Heart right ventricle (tissue), 16 donors: ENCODE measurements around the gene ROR2. TPM values are rescaled to one million over a fixed set of nuclear protein-coding genes. Genes with fewer than 3 reads are reported as not detected.

Experiments
- ATAC-seq, 8 donors: fragments of 200-7000 bp; cut with Tn5 transposase; one replicate each; pipeline ENCODE4 v1.9.1; 2020; ENCODE audit warnings: mild to moderate bottlenecking in 8 of 8, moderate library complexity in 8 of 8, moderate number of reproducible peaks in 1 of 8
- DNase-seq, 2 donors: peaks; one replicate each; pipeline ENCODE4 v3.0.0-alpha.2; 2020
- H3K27ac ChIP-seq, 10 donors: fragments of 200-600 bp; sonication (generic) in 2 of 10; one replicate each; pipeline versions ENCODE4 v1.5.0 to v1.8.0; 2020 to 2022; ENCODE audit warnings: mild to moderate bottlenecking in 3 of 10
- H3K27me3 ChIP-seq, 7 donors: fragments of 200-600 bp; one replicate each; pipeline ENCODE4 v1.8.0; 2021 to 2022; ENCODE audit warnings: mild to moderate bottlenecking in 2 of 7
- H3K36me3 ChIP-seq, 9 donors: fragments of 200-600 bp; sonication (generic) in 1 of 9; one replicate each; pipeline versions ENCODE4 v1.5.0 to v1.8.0; 2020 to 2022; ENCODE audit warnings: mild to moderate bottlenecking in 2 of 9
- H3K4me1 ChIP-seq, 9 donors: fragments of 200-600 bp; sonication (generic) in 1 of 9; one replicate each; pipeline versions ENCODE4 v1.5.0 to v1.8.0; 2020 to 2022; ENCODE audit warnings: mild to moderate bottlenecking in 4 of 9
- H3K4me3 ChIP-seq, 10 donors: fragments of 200-600 bp; sonication (generic) in 2 of 10; one replicate each; pipeline versions ENCODE4 v1.5.0 to v1.8.0; 2020 to 2022; ENCODE audit warnings: mild to moderate bottlenecking in 7 of 10, moderate library complexity in 2 of 10
- H3K9me3 ChIP-seq, 11 donors: fragments of 200-600 bp in 10 of 11; sonication (generic) in 2 of 11; one replicate each; pipeline versions ENCODE4 v1.5.0 to v1.8.0; 2013 to 2022; ENCODE audit warnings: mild to moderate bottlenecking in 2 of 11, control low read depth in 1 of 11, moderate library complexity in 1 of 11
- CTCF ChIP-seq, 9 donors: fragments of 200-600 bp; sonication (generic) in 2 of 9; IDR thresholded peaks; one replicate each; pipeline versions ENCODE4 v1.5.0 to v1.8.0; 2021 to 2022; ENCODE audit warnings: antibody characterized with exemption in 9 of 9, mild to moderate bottlenecking in 5 of 9, moderate library complexity in 1 of 9
- WGBS, 2 donors: extraction: QIAGEN DNeasy Blood & Tissue Kit; methylation state at CpG; one replicate each; pipeline ENCODE4 v1.1.7; 2013; ENCODE audit warnings: inconsistent platforms in 1 of 2; 5-methylcytosine and 5-hydroxymethylcytosine counted together
- intact Hi-C, 10 donors: fragments of 100-400 bp; cut with DNase I; formaldehyde crosslinking; loops; one replicate each; pipeline versions ENCODE4 v1.11.1 to v1.14.2; 2022
- polyA plus RNA-seq, 2 donors: library from polyadenylated mRNA; stranded (reverse); fragments of 200-250 nt; gene quantifications; one replicate each; pipeline ENCODE4 v1.2.3, GENCODE V29; 2013
- total RNA-seq, 10 donors: library from RNA; stranded (reverse); fragmentation: NEBNext Ultra II Directional in 3 of 10; extraction: Animal tissue kit (Norgen Biotek cat#: 25700) in 3 of 10; gene quantifications; one replicate each; pipeline versions ENCODE4 v1.2.1 to v1.2.4, GENCODE V29; 2021 to 2023
- donor health status: Arrhythmogenic right ventricular cardiomyopathy.
- donor health status: ischemic (EF 13 %, LVEDD 7.1; RV severe dilation, severe dysfunction).
- donor health status: healthy with polysubstance abuse.
- donor health status: DM: no; HTN: yes; CAD: no.
- donor health status: DM: no; HTN: no; CAD: no.
- donor health status: ischemic (EF 25% LVEDD 6.9; RV normal size, moderate dysfunction).
- donor health status: ischemic (EF 25% LVEDD 5.7; RV mildly dilated, moderate dysfunction).
- donor health status: healthy.
- donor health status: DM: yes; HTN: yes; CAD: no.
- donor health status: Ischemic cardiomyopathy.
- donor health status: ischemic (EF 35%, LVEDD 5.7; RV mildly dilated, moderate dysfunction).
- donor health status: nonischemic (EF 11% LVEDD 7.7; RV severe dilation, severe dysfunction).
- donor health status: DM: yes; HTN: yes; CAD: no.
- donor health status: PGD.
- donor health status: ischemic (EF 29% LVEDD 5.4; RV normal size, mild dysfunction).
- donor health status: nonischemic (EF 23%, LVEDD 6.1; RV moderate dilation, normal function).

Gene ROR2
- total and polyA plus RNA-seq, 12 donors, result 0.11 to 1.4 (median 0.47) TPM

GRCh38 chr9:91611582-91611981, 338.4 kb downstream of the ROR2 start:
- Histone ChIP-seq H3K4me3 (no peak overlapping the region), H3K36me3 (no peaks in the 10 kb centered on the region), H3K4me1 (peaks cover 0 to 11% (median 0%) of the 10 kb centered on the region in 9 donors), H3K27me3 (no peaks in the 10 kb centered on the region), H3K9me3 (peaks cover 0 to 11% (median 0%) of the 10 kb centered on the region in 11 donors), H3K27ac (peak overlapping the region in 3 of 10 donors; percentile 38 to 66 (median 52))
- intact Hi-C loops, result no loop called here
- DNase-seq, result no peak
- no peak for TF ChIP-seq CTCF (IDR thresholded peaks at IDR 0.05)
- WGBS, 2 donors, result 44% methylated on average over 5 of the region's 5 CpGs
- ATAC-seq, result peak in 5 of 8 donors; percentile 65 to 90 (median 79)

- Histone ChIP-seq H3K27ac (no peak overlapping the region), H3K4me1 (peaks cover 0 to 6% (median 0%) of the 10 kb centered on the region in 9 donors), H3K4me3 (no peak overlapping the region), H3K9me3 (no peaks in the 10 kb centered on the region), H3K36me3 (no peaks in the 10 kb centered on the region), H3K27me3 (peaks cover 0 to 5% (median 0%) of the 10 kb centered on the region in 7 donors)
- intact Hi-C loops, result no loop called here
- DNase-seq (no peak), ATAC-seq (no peak)
- no peak for TF ChIP-seq CTCF (IDR thresholded peaks at IDR 0.05)
- 61 to 80% methylated on average over 2 of the region's 2 CpGs for WGBS, 2 donors
These were observed 343.6 kb downstream of the ROR2 start for GRCh38 chr9:91606255-91606995.

- no peak overlapping the region for H3K27ac ChIP-seq
- ATAC-seq (no peak), DNase-seq (no peak)
- intact Hi-C loops, result no loop called here
- H3K4me1 ChIP-seq, result no peaks in the 10 kb centered on the region
- H3K27me3 ChIP-seq, result peaks cover 0 to 5% (median 0%) of the 10 kb centered on the region in 7 donors
- H3K36me3 ChIP-seq, result no peaks in the 10 kb centered on the region
- no peak overlapping the region for H3K4me3 ChIP-seq
- WGBS, 2 donors, result 85 to 86% methylated on average over 3 of the region's 3 CpGs
- H3K9me3 ChIP-seq, result no peaks in the 10 kb centered on the region
- TF ChIP-seq CTCF (IDR thresholded peaks at IDR 0.05), result no peak
These were observed 345.4 kb downstream of the ROR2 start for GRCh38 chr9:91604451-91605179.

GRCh38 chr9:91603932-91604331, 346.1 kb downstream of the ROR2 start:
- no peaks in the 10 kb centered on the region for H3K4me1 ChIP-seq
- no peaks in the 10 kb centered on the region for H3K36me3 ChIP-seq
- H3K4me3 ChIP-seq, result no peak overlapping the region
- H3K9me3 ChIP-seq, result no peaks in the 10 kb centered on the region
- DNase-seq, result no peak
- TF ChIP-seq CTCF (IDR thresholded peaks at IDR 0.05), result no peak
- ATAC-seq, result no peak
- no peak overlapping the region for H3K27ac ChIP-seq
- 79 to 86% methylated on average over 3 of the region's 3 CpGs for WGBS, 2 donors
- intact Hi-C loops, result no loop called here
- H3K27me3 ChIP-seq, result peaks cover 0 to 5% (median 0%) of the 10 kb centered on the region in 7 donors
